HG02870 (cell line): ENCODE data around the gene ZCCHC14.
"Not testable (repeated sequence)": the region's sequence is repeated elsewhere in the genome, so short reads cannot be mapped to it uniquely, and the experiment has no call there.

ENCODE experiments used
- ATAC-seq: cut with Tn5 transposase; IDR thresholded peaks from one replicate; pipeline ENCODE4 v1.9.1; 2021; ENCODE audit warnings: mild to moderate bottlenecking, moderate library complexity; ENCODE audit not compliant: unreplicated experiment

Gene ZCCHC14

DNA sequence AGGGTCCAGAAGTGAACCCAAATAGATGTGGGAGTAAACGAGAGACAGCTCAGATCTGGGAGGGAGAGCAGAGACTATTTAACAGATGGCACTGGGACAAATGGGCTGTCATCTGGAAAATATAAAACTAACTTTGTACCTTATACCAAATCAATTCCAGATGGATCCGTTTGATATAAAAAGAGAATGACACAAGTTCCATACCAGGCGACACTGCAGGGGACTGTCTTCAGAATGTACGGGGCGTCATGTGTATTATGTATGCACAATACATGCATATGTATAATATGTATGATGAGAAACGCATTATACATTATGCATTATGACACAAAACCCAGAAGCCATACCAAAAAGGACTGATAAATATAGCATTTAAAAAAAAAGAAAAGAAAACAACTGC, 10.2 kb downstream of the ZCCHC14 start:
- not testable (repeated sequence) for ATAC-seq

- ATAC-seq = no peak
Observed at GRCh38 chr16:87482266-87482665, 10.6 kb downstream of the ZCCHC14 start.

DNA sequence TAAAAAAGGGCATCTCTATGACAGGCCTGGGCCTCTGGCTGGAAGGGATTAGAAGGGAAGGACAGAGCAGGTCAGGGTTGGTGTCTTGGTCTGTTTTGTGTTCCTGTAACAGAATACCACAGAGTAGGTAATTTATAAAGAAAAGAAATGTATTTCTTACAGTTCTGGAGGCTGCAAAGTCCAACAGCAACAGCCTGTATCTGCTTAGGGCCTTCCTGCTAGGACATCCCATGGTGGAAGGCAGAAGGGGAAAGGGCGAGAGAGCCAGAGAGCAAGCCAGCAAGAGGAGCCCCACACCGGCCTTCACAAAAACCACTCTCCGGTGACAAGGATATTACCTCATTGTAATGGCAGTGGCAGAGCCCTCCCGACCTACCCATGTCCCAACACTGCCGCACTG, 11.1 kb downstream of the ZCCHC14 start:
- not testable (repeated sequence) for ATAC-seq

GRCh38 chr16:87477209-87477981, 15.4 kb downstream of the ZCCHC14 start:
- not testable (repeated sequence) for ATAC-seq

- ATAC-seq = no peak
Observed at GRCh38 chr16:87474566-87474996, 18.2 kb downstream of the ZCCHC14 start.

DNA sequence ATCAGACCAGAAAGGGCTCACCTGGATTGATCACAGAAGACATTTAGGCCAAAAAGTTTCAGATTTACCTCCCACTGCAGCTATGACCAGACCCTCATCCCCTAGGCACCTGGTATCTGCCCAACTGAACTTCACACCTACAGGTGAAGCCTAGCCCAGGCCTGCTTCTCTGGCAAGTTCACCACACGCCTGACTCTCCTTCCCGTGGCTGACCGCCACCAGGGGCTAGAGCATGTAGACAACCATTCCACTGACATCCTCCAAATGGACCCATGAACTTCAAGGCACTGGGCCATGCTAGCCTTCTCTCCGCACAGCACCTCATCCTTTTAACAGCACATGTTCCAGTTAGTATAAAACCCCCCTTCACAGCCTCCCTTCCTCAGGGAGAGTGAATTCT, 18.8 kb downstream of the ZCCHC14 start:
- ATAC-seq = no peak

DNA sequence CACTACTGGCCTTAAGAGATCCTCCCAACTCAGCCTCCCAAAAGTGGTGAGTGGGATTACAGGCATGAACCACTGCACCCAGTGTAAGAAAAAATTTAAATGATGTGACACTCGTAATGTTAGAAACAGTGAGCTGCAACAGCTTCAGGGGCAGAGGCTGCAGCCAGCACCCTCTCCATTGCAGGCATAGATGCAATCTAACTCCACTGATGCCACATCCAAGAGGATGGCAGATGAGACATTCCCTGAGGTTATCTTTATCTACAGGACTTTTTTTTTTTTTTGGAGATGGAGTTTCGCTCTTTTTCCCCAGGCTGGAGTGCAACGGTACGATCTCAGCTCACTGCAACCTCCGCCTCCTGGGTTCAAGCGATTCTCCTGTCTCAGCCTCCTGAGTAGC, 19.9 kb downstream of the ZCCHC14 start:
- ATAC-seq = no peak

DNA sequence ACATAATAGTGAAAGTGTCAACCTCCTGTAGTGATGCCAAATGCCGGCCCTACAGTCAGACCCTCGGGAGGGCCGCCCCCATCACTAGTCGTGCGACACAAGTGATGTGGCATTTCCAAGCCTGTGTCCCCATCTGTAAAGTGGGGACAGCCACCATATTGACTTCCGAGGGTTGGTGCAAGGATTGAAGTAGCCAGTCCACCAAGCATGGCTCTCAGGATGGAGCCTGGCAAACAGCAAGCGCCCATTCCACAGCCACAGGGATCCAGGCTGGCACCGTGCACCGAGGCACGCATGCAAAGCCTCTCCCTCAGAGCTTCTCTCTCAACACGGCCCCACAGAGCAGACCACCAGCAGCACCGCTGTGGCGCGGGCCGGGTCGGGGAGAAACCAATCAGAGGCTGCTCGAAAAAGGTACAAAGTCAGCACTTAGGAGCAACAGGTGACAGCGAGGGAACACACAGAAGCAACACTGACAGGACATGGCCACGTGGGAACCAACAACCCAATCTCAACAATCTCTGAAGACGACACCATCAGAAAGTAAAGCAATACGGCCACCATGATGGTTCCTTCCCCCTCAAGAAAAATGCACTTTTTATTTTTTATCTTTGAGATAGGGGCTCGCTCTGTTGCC, 20.6 kb downstream of the ZCCHC14 start:
- no peak for ATAC-seq

- ATAC-seq = no peak
Observed at GRCh38 chr16:87471278-87472141, 21.3 kb downstream of the ZCCHC14 start.

GRCh38 chr16:87470332-87470731, 22.5 kb downstream of the ZCCHC14 start:
- no peak for ATAC-seq

GRCh38 chr16:87469169-87469568, 23.7 kb downstream of the ZCCHC14 start:
- no peak for ATAC-seq

GRCh38 chr16:87468550-87468949, 24.3 kb downstream of the ZCCHC14 start:
- no peak for ATAC-seq

DNA sequence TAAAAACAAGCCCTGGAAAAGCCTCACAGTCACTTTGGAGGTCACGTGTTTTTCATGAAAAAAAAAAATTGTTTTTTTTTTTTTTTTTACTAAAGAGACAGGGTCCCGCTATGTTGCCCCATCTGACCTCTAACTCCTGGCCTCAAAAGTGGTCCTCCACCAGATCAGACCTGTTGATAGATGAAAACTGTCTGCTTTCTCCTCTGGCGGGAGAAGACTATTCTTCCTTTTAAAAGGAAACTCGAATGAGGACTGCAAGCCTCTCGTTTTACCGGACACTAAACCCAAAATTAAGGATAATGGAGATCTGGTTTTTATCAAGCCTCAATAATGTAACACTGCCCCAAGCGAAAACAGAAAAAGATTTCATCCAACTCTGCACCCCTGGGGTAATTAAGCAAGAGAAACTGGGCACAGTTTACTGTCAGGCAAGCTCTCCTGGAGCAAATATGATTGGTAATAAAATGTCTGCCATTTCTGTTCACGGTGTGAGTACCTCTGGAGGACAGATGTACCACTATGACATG, 25.8 kb downstream of the ZCCHC14 start:
- ATAC-seq = no peak

- no peak for ATAC-seq
Observed at GRCh38 chr16:87465879-87466278, 26.9 kb downstream of the ZCCHC14 start.

GRCh38 chr16:87465306-87465705, 27.5 kb downstream of the ZCCHC14 start:
- ATAC-seq = no peak

- ATAC-seq = no peak
Observed at GRCh38 chr16:87464691-87465300, 28.0 kb downstream of the ZCCHC14 start.

GRCh38 chr16:87463722-87464690, 28.8 kb downstream of the ZCCHC14 start:
- ATAC-seq = no peak

DNA sequence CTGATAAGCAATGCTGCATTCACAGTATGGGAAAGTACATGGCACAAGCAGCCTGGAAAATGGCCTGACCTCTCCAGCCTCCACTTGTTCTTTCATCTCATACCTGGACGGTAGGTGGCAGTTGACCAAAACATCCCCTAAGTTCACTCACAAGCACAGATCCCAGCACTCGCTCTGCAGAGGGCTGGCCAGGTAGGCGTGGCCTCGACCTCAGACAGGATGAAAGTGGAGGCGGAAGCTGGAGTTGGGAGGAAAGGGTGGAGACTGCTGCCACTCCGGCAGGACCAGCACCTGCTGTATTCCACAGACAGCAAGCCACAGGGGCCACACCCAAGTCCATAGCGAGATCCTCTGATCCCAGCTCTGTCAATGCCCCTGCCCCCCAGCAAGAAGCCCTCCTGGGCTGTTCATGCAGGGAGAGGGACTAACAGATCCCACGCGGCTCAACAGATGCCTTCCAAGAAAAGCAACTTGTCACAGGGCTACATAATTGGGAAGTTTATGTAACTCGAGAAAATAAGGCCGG, 31.3 kb downstream of the ZCCHC14 start:
- ATAC-seq = no peak

DNA sequence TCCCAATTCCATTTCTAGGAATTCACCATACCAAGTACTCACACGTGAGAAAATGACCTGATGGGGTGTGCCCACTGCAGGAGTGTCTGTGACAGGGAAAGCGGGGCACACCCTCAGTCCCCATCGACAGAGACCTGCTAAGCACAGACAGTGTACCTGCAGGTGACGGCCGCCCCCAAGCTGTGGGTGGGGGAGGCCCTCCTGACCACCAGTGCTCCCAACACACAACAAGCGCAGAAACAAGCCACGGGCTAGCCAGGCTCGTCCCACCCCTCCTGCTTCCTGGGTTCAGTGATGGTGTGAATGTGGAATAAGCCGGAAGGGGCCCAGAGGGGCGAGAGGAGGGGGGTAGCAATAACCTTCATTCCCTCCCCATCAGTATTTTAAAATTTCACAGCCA, 31.9 kb downstream of the ZCCHC14 start:
- no peak for ATAC-seq
